OCI-LY7 (cell line): Measurements from ENCODE around the gene KIF17.

ENCODE experiments used
- CTCF ChIP-seq: fragments of 200-600 bp; sonication (generic); conservative IDR thresholded peaks from 2 replicates; pipeline ENCODE4 v1.5.1; 2014; ENCODE audit warnings: mild to moderate bottlenecking, antibody characterized with exemption, low read length, moderate library complexity, mixed read lengths
- EZH2phosphoT487 ChIP-seq: fragments of 200-600 bp; sonication (generic); IDR thresholded peaks from 2 replicates; pipeline ENCODE4 v1.6.1; 2018; ENCODE audit warnings: low read depth, borderline replicate concordance, mild to moderate bottlenecking, mixed run types, antibody characterized with exemption, low read length, moderate library complexity, mixed read lengths

- TF ChIP-seq CTCF (no peak), EZH2phosphoT487 (no peak)
These were observed 6.8 kb upstream of the KIF17 start for GRCh38 chr1:20724364-20725188.
